HG03097 (cell line): ENCODE measurements around the gene LRCH4.
"Not testable (repeated sequence)": the region's sequence is repeated elsewhere in the genome, so short reads cannot be mapped to it uniquely, and the experiment has no call there.

ENCODE experiments used
- ATAC-seq: cut with Tn5 transposase; IDR thresholded peaks from one replicate; pipeline ENCODE4 v1.9.1; 2021; ENCODE audit not compliant: unreplicated experiment, low FRiP score

Gene LRCH4

GRCh38 chr7:100568896-100569844, 16.8 kb downstream of the LRCH4 start:
- no peak for ATAC-seq

GRCh38 chr7:100568176-100568895, 17.6 kb downstream of the LRCH4 start:
- no peak for ATAC-seq

GRCh38 chr7:100567751-100568175, 18.2 kb downstream of the LRCH4 start:
- ATAC-seq: no peak

- ATAC-seq: no peak
These were observed 18.7 kb downstream of the LRCH4 start for GRCh38 chr7:100567031-100567730.

- no peak for ATAC-seq
These were observed 19.9 kb downstream of the LRCH4 start for GRCh38 chr7:100566018-100566531.

GRCh38 chr7:100565133-100565571, 20.8 kb downstream of the LRCH4 start:
- ATAC-seq: no peak

GRCh38 chr7:100564405-100564804, 21.5 kb downstream of the LRCH4 start:
- not testable (repeated sequence) for ATAC-seq

GRCh38 chr7:100563809-100564400, 22.0 kb downstream of the LRCH4 start:
- ATAC-seq: no peak

GRCh38 chr7:100563100-100563564, 22.8 kb downstream of the LRCH4 start:
- ATAC-seq: no peak

GRCh38 chr7:100562195-100563099, 23.5 kb downstream of the LRCH4 start:
- ATAC-seq: no peak

- no peak for ATAC-seq
These were observed 24.3 kb downstream of the LRCH4 start for GRCh38 chr7:100561491-100562194.

GRCh38 chr7:100559127-100559526, 26.8 kb downstream of the LRCH4 start:
- no peak for ATAC-seq

- no peak for ATAC-seq
These were observed 29.4 kb downstream of the LRCH4 start for GRCh38 chr7:100556541-100556940.

GRCh38 chr7:100555701-100556100, 30.2 kb downstream of the LRCH4 start:
- no peak for ATAC-seq

- ATAC-seq: no peak
These were observed 32.9 kb downstream of the LRCH4 start for GRCh38 chr7:100553032-100553431.

- ATAC-seq: no peak
These were observed 33.4 kb downstream of the LRCH4 start for GRCh38 chr7:100552532-100552931.

- not testable (repeated sequence) for ATAC-seq
These were observed 37.5 kb downstream of the LRCH4 start for GRCh38 chr7:100548446-100548845.

GRCh38 chr7:100547872-100548271, 38.1 kb downstream of the LRCH4 start:
- no peak for ATAC-seq
